ENCODE measurements around the gene PCCA. TPM values are rescaled to one million over a fixed set of nuclear protein-coding genes. Genes with fewer than 3 reads are reported as not detected.

Gene PCCA
- total and polyA plus RNA-seq, 2 experiments from 2014 or later: 41.9 to 46.6 TPM

DNA sequence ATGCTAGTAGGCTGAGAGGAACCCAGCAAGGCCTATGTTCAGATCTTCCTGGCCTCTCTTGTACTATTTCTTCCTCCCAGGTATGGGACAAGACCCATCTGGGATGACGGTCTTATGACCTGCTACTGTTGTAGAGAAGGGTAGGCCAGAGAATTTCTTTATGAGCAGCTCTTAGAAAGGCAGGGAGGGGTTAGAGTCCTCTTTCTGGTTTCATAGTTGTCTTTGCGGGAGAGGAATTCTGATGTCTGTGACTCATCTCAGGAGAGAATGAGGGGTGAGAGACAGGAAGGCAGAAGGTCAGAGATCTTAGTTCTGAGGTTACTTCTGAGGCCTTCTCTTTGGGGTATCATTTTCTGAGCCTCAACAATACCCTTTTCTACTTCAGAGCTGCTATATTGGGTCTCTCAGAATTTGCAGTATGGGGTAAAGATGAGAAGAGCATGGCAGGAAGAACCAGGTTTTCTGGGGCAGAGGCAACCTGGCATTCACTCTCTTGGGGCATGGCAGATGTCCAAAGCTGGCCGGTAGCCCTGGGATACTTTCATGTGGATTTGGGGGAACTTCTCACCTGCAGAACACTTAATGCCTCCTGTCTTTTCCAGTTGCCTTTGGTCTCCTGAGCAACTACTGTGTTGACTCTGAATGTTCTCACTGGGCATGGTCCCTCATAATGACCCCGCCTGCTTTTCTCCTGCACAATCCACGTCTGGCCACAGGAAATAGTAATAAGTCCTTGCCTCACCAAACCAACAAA is 345.3 kb downstream of the PCCA start (continued):
- TF ChIP-seq, protein P1, sequence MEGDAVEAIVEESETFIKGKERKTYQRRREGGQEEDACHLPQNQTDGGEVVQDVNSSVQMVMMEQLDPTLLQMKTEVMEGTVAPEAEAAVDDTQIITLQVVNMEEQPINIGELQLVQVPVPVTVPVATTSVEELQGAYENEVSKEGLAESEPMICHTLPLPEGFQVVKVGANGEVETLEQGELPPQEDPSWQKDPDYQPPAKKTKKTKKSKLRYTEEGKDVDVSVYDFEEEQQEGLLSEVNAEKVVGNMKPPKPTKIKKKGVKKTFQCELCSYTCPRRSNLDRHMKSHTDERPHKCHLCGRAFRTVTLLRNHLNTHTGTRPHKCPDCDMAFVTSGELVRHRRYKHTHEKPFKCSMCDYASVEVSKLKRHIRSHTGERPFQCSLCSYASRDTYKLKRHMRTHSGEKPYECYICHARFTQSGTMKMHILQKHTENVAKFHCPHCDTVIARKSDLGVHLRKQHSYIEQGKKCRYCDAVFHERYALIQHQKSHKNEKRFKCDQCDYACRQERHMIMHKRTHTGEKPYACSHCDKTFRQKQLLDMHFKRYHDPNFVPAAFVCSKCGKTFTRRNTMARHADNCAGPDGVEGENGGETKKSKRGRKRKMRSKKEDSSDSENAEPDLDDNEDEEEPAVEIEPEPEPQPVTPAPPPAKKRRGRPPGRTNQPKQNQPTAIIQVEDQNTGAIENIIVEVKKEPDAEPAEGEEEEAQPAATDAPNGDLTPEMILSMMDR (conservative IDR thresholded peaks at IDR 0.05; ENCODE audit: low read depth in 2 of 2): no peak

DNA sequence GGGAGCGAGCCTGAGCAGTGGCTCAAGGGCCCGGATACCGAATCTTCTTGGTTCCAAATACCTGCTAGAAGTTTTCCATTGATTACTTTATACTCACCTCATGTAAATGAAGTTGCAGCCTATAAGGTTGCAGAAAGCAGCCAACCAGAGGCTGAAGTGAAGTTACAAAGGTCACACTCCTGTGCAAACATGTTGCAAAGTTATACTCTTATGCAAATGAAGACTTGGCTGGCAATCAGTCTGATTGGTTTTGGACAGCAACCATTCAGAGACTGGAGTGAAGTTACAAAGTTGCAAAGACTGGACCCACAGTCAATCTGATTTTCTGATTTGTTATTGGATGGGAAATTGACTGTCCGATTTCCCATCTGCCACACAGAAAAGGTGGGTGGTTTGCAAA is 347.2 kb downstream of the PCCA start:
- Histone ChIP-seq H2AFZ (no peak overlapping the region), H3K79me2 (replicated peaks; ENCODE audit: insufficient read depth) (no peaks in the 10 kb centered on the region), H3K27ac (ENCODE audit: low read depth) (no peak overlapping the region), H3K4me3 (no peak overlapping the region), H3K27me3 (ENCODE audit: insufficient read depth) (no peaks in the 10 kb centered on the region), H3K4me2 (no peak overlapping the region), H3K4me1 (ENCODE audit: insufficient read depth) (peaks cover 25% of the 10 kb centered on the region), H3K9me2 (ENCODE audit: insufficient read depth) (0 out of 2 replicates have a peak, but pooled peaks cover 10% of the 10 kb centered on the region), H4K20me1 (replicated peaks; ENCODE audit: insufficient read depth) (no peaks in the 10 kb centered on the region), H3K36me3 (ENCODE audit: insufficient read depth) (no peaks in the 10 kb centered on the region), H3F3A (replicated peaks; ENCODE audit: low read depth) (no peaks in the 10 kb centered on the region)
- no peak for ATAC-seq
- Mint-ChIP-seq H3K36me3 (ENCODE audit: low read depth) (peaks cover 28% of the 10 kb centered on the region), H3K4me1 (peaks cover 26% of the 10 kb centered on the region), H3K27me3 (ENCODE audit: insufficient read depth, low read depth, poor library complexity) (peaks cover 2% of the 10 kb centered on the region), H3K27ac (no peak overlapping the region), H3K4me3 (no peak overlapping the region), H3K9me3 (no peaks in the 10 kb centered on the region)
- TF ChIP-seq EZH2phosphoT487 (IDR thresholded peaks at IDR 0.05; ENCODE audit: unreplicated experiment): no peak
- DNase-seq (ENCODE audit: low spot score): no peak

GRCh38 chr13:100438059-100438788 is 349.3 kb downstream of the PCCA start:
- H3K36me3 Mint-ChIP-seq (ENCODE audit: low read depth): peaks cover 15% of the 10 kb centered on the region
- Histone ChIP-seq H4K20me1 (replicated peaks; ENCODE audit: insufficient read depth) (no peaks in the 10 kb centered on the region), H3K27me3 (ENCODE audit: insufficient read depth) (no peaks in the 10 kb centered on the region), H3K79me2 (replicated peaks; ENCODE audit: insufficient read depth) (no peaks in the 10 kb centered on the region), H3K4me1 (ENCODE audit: insufficient read depth) (peaks cover 32% of the 10 kb centered on the region), H3K9me2 (ENCODE audit: insufficient read depth) (0 out of 2 replicates have a peak, but pooled peaks cover 3% of the 10 kb centered on the region), H3K27ac (ENCODE audit: low read depth) (peak overlapping the region; percentile 33), H3F3A (replicated peaks; ENCODE audit: low read depth) (no peaks in the 10 kb centered on the region), H3K36me3 (ENCODE audit: insufficient read depth) (no peaks in the 10 kb centered on the region), H2AFZ (no peak overlapping the region), H3K4me3 (no peak overlapping the region), H3K4me2 (no peak overlapping the region)
- peaks cover 5% of the 10 kb centered on the region for H3K27me3 Mint-ChIP-seq (ENCODE audit: insufficient read depth, low read depth, poor library complexity)
- H3K4me3 Mint-ChIP-seq: no peak overlapping the region
- no peak for TF ChIP-seq ZNF462 (CRISPR knock-in tag; IDR thresholded peaks at IDR 0.05)
- no peak for TF ChIP-seq ZNF331 (CRISPR knock-in tag; IDR thresholded peaks at IDR 0.05; ENCODE audit: low read depth)
- TF ChIP-seq JUNB (IDR thresholded peaks at IDR 0.05; ENCODE audit: unreplicated experiment): no peak
- no peak for TF ChIP-seq EZH2phosphoT487 (IDR thresholded peaks at IDR 0.05; ENCODE audit: unreplicated experiment)
- ATAC-seq (peak; percentile 37; the same call in 2 of the 3 replicates), DNase-seq (ENCODE audit: low spot score) (no peak)
- peaks cover 40% of the 10 kb centered on the region for H3K4me1 Mint-ChIP-seq
- H3K9me3 Mint-ChIP-seq: no peaks in the 10 kb centered on the region
- peak overlapping the region; percentile 90 for H3K27ac Mint-ChIP-seq

Data from GM23338 (cell line).